LHCN-M2 (cell line): ENCODE measurements around the gene CNTNAP2. TPM values are rescaled to one million over a fixed set of nuclear protein-coding genes. Genes with fewer than 3 reads are reported as not detected.
"Not testable (repeated sequence)": the region's sequence is repeated elsewhere in the genome, so short reads cannot be mapped to it uniquely, and the experiment has no call there.

ENCODE experiments used
- DNase-seq: peaks from one replicate; pipeline ENCODE4 v3.0.0-alpha.2; 2012; ENCODE audit warnings: low read depth
- total RNA-seq: library from RNA; depleted of rRNA; stranded (reverse); fragments of >200 nt; gene quantifications from 2 replicates; pipeline ENCODE4 v1.2.3, GENCODE V29; 2014

The CNTNAP2 gene
- total RNA-seq, 1 experiment from 2014 or later, result not detected

GRCh38 chr7:148433521-148434180 lies 2317.1 kb downstream of the CNTNAP2 start:
- DNase-seq, result no peak

DNA sequence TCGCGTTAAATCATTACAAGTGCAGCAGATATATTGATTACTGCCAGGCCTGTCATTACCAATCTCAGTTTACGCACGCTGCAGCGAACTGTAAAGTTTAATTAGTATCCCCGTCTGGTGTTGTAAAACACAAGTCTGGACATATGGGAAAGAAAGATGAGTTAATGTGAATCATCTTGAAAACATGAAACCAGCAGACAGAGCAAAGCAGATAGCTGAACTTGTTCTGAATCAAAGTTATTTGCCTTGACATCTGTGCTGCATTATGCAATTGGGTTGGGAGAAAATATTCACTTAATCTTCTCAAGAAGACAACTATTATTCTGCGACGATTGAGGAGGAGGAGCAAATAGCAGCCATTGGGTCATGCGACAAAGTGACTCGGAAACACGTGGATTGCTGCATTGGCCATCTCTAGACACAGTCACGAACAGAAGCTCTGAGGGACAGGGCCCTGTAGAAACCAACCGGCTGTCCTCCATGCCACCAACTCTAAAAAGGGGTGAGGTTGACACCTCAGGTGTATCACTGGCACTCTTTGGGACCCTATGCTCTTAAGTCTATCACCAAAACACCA lies 2317.7 kb downstream of the CNTNAP2 start:
- DNase-seq, result no peak

DNA sequence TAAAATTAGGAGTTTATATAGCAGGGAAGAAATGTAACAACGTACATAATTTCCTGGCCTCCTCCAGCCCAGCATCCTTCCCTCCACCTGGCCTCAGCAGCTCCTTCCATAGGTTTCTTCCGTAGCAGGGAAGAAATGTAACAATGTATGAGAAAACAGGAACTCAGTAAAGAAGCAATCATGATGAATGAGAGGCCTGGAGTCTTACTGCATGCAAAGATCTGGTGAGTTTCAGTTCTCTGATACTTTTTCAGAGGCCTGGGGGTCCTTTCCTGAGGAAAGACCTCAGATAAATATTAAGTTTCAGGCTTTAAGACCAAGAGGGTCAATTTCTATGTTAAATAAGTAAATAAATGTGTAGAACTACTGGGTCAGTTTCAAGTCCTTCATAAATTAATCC lies 2318.3 kb downstream of the CNTNAP2 start:
- no peak for DNase-seq

DNA sequence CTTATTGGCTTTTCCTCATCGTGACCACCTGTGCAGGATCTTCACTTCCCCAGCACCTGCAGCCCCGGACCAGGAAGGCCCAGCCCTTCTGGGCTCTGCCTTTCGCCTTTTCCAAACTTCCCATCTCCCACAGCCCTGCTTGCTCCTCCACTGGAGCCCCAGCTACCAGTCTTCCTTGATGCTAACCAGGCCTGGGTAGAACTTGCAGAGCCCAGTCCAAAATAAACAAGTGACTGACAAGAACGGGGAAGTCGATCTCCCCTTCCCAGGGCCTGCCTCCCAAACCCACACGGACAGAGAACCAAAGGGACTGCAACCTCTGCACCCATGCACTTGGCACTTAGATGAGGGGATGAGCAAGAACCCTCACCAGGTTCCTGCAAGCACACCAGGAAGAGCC lies 2319.1 kb downstream of the CNTNAP2 start:
- no peak for DNase-seq

DNA sequence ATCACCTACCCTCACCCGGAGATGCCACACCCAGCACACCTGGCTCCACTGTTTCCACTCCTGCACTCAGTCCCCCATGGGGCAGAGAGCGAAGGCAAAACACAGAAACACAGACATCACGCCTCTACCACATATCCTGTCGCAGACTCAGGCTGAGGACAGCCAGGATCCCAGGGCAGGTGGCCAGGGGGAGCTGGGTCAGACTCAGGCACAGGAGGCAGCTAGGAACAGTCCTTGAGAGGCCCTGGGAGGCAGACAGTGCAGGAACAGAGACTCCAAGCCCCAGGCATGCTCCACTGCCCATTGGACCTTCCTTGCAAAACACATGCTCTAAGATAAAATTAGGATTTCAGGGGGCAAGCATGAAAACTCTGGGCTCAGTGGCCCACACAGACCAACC lies 2319.5 kb downstream of the CNTNAP2 start:
- no peak for DNase-seq

DNA sequence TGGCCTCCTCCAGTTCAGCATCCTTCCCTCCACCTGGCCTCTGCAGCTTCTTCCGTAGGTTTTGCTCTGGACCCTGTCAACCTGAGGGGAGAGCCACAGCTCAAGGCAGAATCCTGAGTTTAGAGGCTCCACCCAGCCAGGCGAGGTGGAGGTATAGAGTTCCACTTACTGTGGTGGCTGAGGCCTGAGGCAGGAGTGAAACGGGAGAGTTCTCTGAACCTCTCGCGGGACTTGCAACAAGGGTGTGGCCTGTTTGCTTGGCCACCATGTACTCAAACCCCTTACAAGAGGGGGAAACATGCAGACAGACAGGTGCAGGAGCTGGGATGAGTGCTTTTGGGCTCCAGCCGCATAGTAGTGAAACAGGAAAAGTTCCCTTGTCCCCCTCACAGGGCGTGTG lies 2320.0 kb downstream of the CNTNAP2 start:
- DNase-seq, result no peak

- DNase-seq, result no peak
These were observed 2320.4 kb downstream of the CNTNAP2 start for GRCh38 chr7:148437043-148437442.

GRCh38 chr7:148442141-148442655 lies 2325.6 kb downstream of the CNTNAP2 start:
- DNase-seq, result no peak

DNA sequence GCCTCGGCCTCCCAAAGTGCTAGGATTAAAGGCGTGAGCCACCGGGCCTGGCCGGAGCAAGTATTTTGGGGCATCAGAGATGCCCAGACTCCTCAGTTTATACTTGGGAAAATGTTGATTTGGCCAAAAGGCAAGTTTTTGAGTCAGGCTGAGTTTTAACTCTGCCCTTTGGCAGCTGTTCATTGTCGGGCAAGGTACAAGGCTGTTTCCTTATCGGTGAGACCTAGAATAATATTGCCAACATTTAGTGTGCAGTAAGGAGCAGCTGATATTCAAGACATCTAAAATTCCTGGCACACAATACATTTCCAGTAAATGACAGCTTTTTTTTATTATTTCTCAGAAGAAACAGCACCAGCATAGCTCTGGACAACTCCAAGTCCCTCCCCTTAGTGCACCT lies 2326.3 kb downstream of the CNTNAP2 start:
- DNase-seq, result no peak

DNA sequence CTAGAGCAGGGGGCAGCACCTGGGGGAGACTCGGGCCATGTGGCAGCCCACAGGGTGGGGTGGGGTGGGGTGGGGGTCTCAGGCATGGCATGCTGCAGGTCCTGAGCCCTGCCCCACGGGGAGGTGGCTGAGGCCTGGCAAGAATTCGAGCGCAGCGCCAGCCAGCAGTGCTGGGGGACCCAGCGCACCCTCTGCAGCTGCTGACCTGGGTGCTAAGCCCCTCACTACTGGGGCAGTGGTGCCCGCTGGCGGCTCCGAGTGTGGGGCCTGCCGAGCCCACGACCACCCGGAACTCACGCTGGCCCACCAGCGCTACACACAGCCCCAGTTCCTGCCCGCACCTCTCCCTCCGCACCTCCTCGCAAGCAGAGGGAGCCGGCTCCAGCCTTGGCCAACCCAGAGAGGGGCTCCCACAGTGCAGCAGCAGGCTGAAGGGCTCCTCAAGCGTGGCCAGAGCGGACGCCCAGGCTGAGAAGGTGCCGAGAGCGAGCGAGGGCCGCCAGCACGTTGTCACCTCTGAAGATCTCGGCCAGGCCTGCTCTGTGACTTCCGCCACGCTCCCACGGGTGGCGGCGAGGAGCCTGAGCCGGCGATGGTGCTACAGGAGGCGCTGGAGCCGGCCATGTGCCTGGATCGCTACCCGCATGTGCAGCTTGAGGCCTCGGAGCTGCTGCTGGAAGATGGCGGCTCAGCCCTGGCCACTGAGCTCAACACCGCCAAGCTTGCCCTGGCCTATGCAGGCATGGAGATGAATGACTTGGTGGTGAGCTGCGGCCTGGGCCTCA lies 2328.9 kb downstream of the CNTNAP2 start:
- no peak for DNase-seq

- no peak for DNase-seq
These were observed 2330.7 kb downstream of the CNTNAP2 start for GRCh38 chr7:148447221-148447849.

DNA sequence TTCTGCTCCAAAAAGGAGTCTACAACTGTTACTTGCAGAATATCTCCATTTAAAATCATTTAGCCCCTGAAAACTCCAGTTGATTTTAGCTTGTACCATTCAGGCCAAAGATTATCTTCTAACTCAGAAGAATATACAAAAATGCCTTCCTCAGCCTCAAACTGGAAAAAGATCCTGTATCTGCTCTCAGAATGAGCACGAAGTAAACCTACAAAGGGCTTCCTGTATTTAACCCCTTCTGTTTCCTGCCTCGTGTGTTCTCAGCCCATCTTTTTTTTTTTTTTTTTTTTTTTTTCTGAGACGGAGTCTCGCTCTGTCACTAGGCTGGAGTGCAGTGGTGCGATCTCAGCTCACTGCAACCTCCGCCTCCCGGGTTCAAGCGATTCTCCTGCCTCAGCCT lies 2334.9 kb downstream of the CNTNAP2 start:
- not testable (repeated sequence) for DNase-seq

- no peak for DNase-seq
These were observed 2339.8 kb downstream of the CNTNAP2 start for GRCh38 chr7:148456351-148456750.

DNA sequence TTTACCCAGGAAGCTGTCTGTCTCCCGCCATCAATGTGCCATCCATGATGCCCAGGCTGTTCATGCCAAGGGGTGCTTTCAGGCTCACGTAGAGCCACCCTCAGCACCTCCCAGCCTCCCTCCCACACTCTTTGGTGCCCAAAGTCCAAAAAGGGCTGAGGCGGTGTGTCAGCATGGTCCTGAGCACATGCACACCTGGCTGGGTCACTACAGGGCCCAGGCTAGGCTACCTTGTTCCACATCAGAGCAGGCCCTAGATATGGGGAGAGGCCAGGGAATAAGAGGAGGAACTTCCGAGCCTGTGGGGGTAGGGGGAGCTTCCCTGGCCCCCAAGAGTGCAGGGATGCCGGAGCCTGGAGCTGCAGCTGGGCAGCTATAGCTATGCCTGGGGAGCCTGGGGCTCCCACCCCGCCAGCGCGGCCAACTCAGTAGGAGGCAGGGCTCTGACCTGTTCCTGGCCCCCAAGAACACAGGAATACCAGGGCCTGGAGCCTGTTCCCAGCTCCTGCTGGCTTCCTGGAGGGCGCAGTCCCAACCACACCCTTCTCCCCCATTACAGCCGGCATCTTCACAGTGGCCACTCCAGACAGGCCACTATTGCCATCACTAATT lies 2340.8 kb downstream of the CNTNAP2 start:
- DNase-seq, result no peak

GRCh38 chr7:148458263-148458662 lies 2341.7 kb downstream of the CNTNAP2 start:
- no peak for DNase-seq

- DNase-seq, result no peak
These were observed 2345.0 kb downstream of the CNTNAP2 start for GRCh38 chr7:148461392-148462179.

DNA sequence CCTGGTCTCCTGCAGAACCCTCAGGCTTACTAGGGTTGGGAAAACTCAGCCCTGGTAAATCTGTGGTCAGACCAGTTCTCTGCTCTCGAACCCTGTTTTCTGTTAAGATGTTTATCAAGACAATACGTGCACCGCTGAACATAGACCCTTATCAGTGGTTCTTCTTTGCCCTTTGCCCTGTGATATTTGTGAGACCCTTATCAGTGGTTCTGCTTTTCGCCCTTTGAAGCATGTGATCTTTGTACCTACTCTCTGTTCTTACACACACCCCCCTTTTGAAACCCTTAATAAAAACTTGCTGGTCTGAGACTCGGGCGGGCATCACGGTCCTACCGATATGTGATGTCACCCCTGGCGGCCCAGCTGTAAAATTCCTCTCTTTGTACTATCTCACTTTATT lies 2346.2 kb downstream of the CNTNAP2 start:
- not testable (repeated sequence) for DNase-seq

GRCh38 chr7:148463210-148463609 lies 2346.6 kb downstream of the CNTNAP2 start:
- no peak for DNase-seq

GRCh38 chr7:148464947-148465346 lies 2348.3 kb downstream of the CNTNAP2 start:
- no peak for DNase-seq

- DNase-seq, result not testable (repeated sequence)
These were observed 2348.8 kb downstream of the CNTNAP2 start for GRCh38 chr7:148465441-148465840.

DNA sequence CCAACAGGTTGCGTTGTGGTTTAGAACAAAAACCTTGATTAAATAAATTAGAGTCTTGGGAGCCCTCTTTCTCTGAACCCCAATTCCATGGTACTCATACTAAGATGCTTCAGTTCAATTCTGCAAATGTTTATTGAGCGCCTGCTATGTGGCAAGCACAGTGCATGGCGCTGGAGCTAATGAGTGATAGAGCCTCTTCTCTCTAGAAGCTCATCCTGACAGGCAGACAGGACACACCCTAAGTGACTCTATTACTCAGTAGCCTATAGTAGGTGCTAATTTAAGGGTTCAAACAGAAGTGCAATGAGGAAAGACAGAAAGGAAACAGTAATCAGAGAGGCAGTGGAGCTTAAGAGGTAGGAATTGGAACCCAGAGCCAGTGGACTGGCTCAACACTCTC lies 2349.5 kb downstream of the CNTNAP2 start:
- DNase-seq, result no peak
